Suprapubic skin (tissue), 4 donors: Measurements from ENCODE around the gene MAPK4. TPM values are rescaled to one million over a fixed set of nuclear protein-coding genes. Genes with fewer than 3 reads are reported as not detected.
"Not testable (repeated sequence)": the region's sequence is repeated elsewhere in the genome, so short reads cannot be mapped to it uniquely, and the experiment has no call there.

Experiments used
- DNase-seq, 2 donors: peaks; one replicate each; pipeline ENCODE4 v3.0.0-alpha.2; 2019; ENCODE audit warnings: low spot score in 2 of 2
- H3K27ac ChIP-seq: fragments of 200-600 bp; sonication (generic); one replicate; pipeline ENCODE4 v1.5.1; 2019
- H3K27me3 ChIP-seq: fragments of 200-600 bp; sonication (generic); one replicate; pipeline ENCODE4 v1.5.1; 2019
- H3K36me3 ChIP-seq: fragments of 200-600 bp; sonication (generic); one replicate; pipeline ENCODE4 v1.5.1; 2019
- H3K4me1 ChIP-seq: fragments of 200-600 bp; sonication (generic); one replicate; pipeline ENCODE4 v1.5.1; 2019
- H3K4me3 ChIP-seq: fragments of 200-600 bp; sonication (generic); one replicate; pipeline ENCODE4 v1.5.1; 2019; ENCODE audit warnings: mild to moderate bottlenecking
- H3K9me3 ChIP-seq: fragments of 200-600 bp; sonication (generic); one replicate; pipeline ENCODE4 v1.5.1; 2019
- CTCF ChIP-seq, 2 donors: fragments of 200-600 bp in 1 of 2; fragments of 450-650 bp in 1 of 2; sonication (generic) in 1 of 2; IDR thresholded peaks; one replicate each; pipeline ENCODE4 v1.5.1; 2016 to 2019; ENCODE audit warnings: antibody characterized with exemption in 2 of 2, mild to moderate bottlenecking in 1 of 2, moderate library complexity in 1 of 2
- EP300 ChIP-seq: sonication (generic); formaldehyde crosslinking; IDR thresholded peaks from one replicate; pipeline ENCODE4 v1.6.1; 2017; ENCODE audit warnings: antibody characterized with exemption
- POLR2A ChIP-seq, 2 donors: fragments of 450-650 bp; IDR thresholded peaks; one replicate each; pipeline ENCODE4 v1.6.1; 2017; ENCODE audit warnings: antibody characterized with exemption in 2 of 2, mild to moderate bottlenecking in 2 of 2, moderate library complexity in 2 of 2
- POLR2AphosphoS5 ChIP-seq, 3 donors: sonication (generic); formaldehyde crosslinking; IDR thresholded peaks; one replicate each; pipeline ENCODE4 v1.6.1; 2017; ENCODE audit warnings: antibody characterized with exemption in 3 of 3
- WGBS: methylation state at CpG from one replicate; pipeline ENCODE4 v1.1.5; 2018; 5-methylcytosine and 5-hydroxymethylcytosine counted together
- total RNA-seq, 4 donors: library from RNA; depleted of rRNA; stranded (reverse); fragments of >200 nt; gene quantifications; one replicate each; pipeline ENCODE4 v1.1.0, GENCODE V29; 2016

The MAPK4 gene
- total RNA-seq, 4 donors from 2014 or later = 1.9 to 4.8 (median 2.4) TPM

GRCh38 chr18:50594942-50595341 is 35.1 kb downstream of the MAPK4 start:
- no peaks in the 10 kb centered on the region for H3K36me3 ChIP-seq
- DNase-seq = no peak
- no peaks in the 10 kb centered on the region for H3K4me1 ChIP-seq
- no peak overlapping the region for H3K27ac ChIP-seq
- H3K9me3 ChIP-seq = no peaks in the 10 kb centered on the region
- 62% methylated on average over 4 of the region's 4 CpGs for WGBS
- H3K4me3 ChIP-seq = no peak overlapping the region
- TF ChIP-seq CTCF (IDR thresholded peaks at IDR 0.05) (no peak), POLR2A (IDR thresholded peaks at IDR 0.05) (no peak), POLR2AphosphoS5 (IDR thresholded peaks at IDR 0.05) (no peak), EP300 (no peak)
- H3K27me3 ChIP-seq = no peaks in the 10 kb centered on the region

- Histone ChIP-seq H3K27me3 (no peaks in the 10 kb centered on the region), H3K36me3 (no peaks in the 10 kb centered on the region), H3K4me1 (no peaks in the 10 kb centered on the region), H3K27ac (no peak overlapping the region), H3K9me3 (no peaks in the 10 kb centered on the region), H3K4me3 (no peak overlapping the region)
- 85% methylated on average over 3 of the region's 3 CpGs for WGBS
- DNase-seq = no peak
- TF ChIP-seq POLR2A (IDR thresholded peaks at IDR 0.05) (no peak), CTCF (IDR thresholded peaks at IDR 0.05) (no peak), EP300 (no peak), POLR2AphosphoS5 (IDR thresholded peaks at IDR 0.05) (no peak)
These were observed 42.6 kb downstream of the MAPK4 start for GRCh38 chr18:50602466-50602865.

- 74% methylated on average over 5 of the region's 5 CpGs for WGBS
These were observed 46.7 kb downstream of the MAPK4 start for GRCh38 chr18:50606609-50607008.

GRCh38 chr18:50607378-50607926 is 47.6 kb downstream of the MAPK4 start:
- Histone ChIP-seq H3K4me3 (no peak overlapping the region), H3K9me3 (no peaks in the 10 kb centered on the region), H3K4me1 (no peaks in the 10 kb centered on the region), H3K36me3 (no peaks in the 10 kb centered on the region), H3K27me3 (no peaks in the 10 kb centered on the region), H3K27ac (no peak overlapping the region)
- 72% methylated on average over 5 of the region's 5 CpGs for WGBS
- TF ChIP-seq POLR2A (IDR thresholded peaks at IDR 0.05) (no peak), CTCF (IDR thresholded peaks at IDR 0.05) (no peak), EP300 (no peak), POLR2AphosphoS5 (IDR thresholded peaks at IDR 0.05) (no peak)
- no peak for DNase-seq

More at GRCh38 chr18:50606609-50607008, 46.7 kb downstream of the MAPK4 start:
- H3K27me3 ChIP-seq = no peaks in the 10 kb centered on the region
- no peak for TF ChIP-seq POLR2AphosphoS5 (IDR thresholded peaks at IDR 0.05)
- TF ChIP-seq POLR2A (IDR thresholded peaks at IDR 0.05) = no peak
- no peak for TF ChIP-seq EP300
- no peak for TF ChIP-seq CTCF (IDR thresholded peaks at IDR 0.05)
- H3K36me3 ChIP-seq = no peaks in the 10 kb centered on the region
- H3K4me3 ChIP-seq = no peak overlapping the region
- H3K27ac ChIP-seq = no peak overlapping the region
- H3K4me1 ChIP-seq = no peaks in the 10 kb centered on the region
- no peaks in the 10 kb centered on the region for H3K9me3 ChIP-seq
- DNase-seq = no peak

GRCh38 chr18:50609171-50609570 is 49.3 kb downstream of the MAPK4 start:
- 92% methylated on average over 26 of the region's 26 CpGs for WGBS
- H3K27ac ChIP-seq, DNase-seq, H3K36me3 ChIP-seq, H3K27me3 ChIP-seq, H3K4me3 ChIP-seq, H3K9me3 ChIP-seq, H3K4me1 ChIP-seq: not testable (repeated sequence)

GRCh38 chr18:50610349-50610748 is 50.5 kb downstream of the MAPK4 start:
- WGBS = 92% methylated on average over 3 of the region's 4 CpGs
- no peak for TF ChIP-seq POLR2AphosphoS5 (IDR thresholded peaks at IDR 0.05)
- no peak for TF ChIP-seq EP300
- no peak for TF ChIP-seq CTCF (IDR thresholded peaks at IDR 0.05)
- TF ChIP-seq POLR2A (IDR thresholded peaks at IDR 0.05) = no peak
- DNase-seq = no peak
- Histone ChIP-seq H3K4me1 (peaks cover 4% of the 10 kb centered on the region), H3K4me3 (no peak overlapping the region), H3K27ac (no peak overlapping the region), H3K27me3 (no peaks in the 10 kb centered on the region), H3K9me3 (peaks cover 7% of the 10 kb centered on the region), H3K36me3 (no peaks in the 10 kb centered on the region)
